Frontal cortex (tissue), 4 donors: ENCODE data around the gene TCF7L2. TPM values are rescaled to one million over a fixed set of nuclear protein-coding genes. Genes with fewer than 3 reads are reported as not detected.

Experiments
- DNase-seq, 2 donors: peaks; one replicate each; pipeline ENCODE4 v3.0.0; 2012; ENCODE audit warnings: low spot score in 2 of 2
- FAIRE-seq: peaks from 2 replicates; lab custom pipeline; 2012; peaks lifted over from hg19 to GRCh38; lab: Jason Lieb, UNC
- total RNA-seq: library from RNA; depleted of rRNA; stranded (reverse); fragments of >200 nt; gene quantifications from one replicate; pipeline ENCODE4 v1.2.3, GENCODE V29; 2014
- donor health status: control.
- donor health status: control.
- donor health status: control.

The TCF7L2 gene
- total RNA-seq, 1 donor from 2014 or later, result 0.82 TPM

DNA sequence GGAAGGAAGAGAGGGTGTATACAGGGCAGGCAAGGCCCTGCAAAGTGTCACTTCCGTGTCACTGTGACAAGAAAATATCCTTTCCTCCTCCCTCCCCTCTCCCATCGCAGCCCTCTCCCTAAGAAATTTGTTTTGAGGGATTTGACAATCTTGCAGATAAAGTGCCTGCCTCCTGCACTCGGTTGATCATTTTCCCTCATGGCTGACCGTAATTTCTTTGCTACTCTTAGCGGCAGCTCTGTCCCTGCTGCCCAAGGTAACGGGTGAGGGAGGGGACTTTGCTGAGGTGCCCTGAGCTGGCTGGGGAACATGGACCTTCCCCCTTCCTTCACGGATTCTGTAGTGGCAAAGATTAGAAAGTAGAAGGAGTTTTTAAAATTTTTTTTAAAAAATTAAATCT lies 179.1 kb downstream of the TCF7L2 start:
- DNase-seq (no peak), FAIRE-seq (no peak)

DNA sequence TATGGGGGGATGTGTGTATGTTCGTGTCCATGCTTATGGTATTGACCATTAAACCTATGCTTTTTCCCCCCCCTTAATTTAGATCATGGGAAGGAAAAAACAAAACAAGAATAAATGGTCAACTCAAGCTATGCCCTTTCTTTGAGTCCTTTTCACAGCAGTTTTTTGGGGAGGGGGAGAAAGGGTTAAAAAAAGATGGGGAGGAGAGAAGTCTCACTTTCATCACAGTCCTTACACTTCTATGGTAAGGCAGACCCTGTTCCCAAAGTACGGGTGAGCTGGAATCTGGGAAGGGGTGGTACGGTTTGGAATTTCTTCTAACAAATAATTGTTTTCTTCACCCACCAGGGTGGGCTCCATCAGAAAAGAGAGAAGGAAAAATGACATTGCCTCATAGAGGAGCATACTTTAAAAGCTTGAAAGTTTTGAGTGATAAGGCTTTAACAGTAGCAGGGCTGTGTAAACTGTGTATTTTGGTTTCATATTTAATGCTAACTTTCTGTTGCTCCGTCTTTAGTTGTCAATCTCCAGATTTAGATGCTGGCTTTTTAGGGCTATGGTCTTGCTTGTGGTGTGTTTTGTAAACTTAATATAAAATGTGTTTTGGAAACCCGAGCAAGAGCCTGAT lies 180.1 kb downstream of the TCF7L2 start:
- no peak for FAIRE-seq
- DNase-seq, result no peak

GRCh38 chr10:113131613-113132261 lies 181.7 kb downstream of the TCF7L2 start:
- no peak for DNase-seq
- no peak for FAIRE-seq

- DNase-seq (no peak), FAIRE-seq (no peak)
Observed at GRCh38 chr10:113132591-113133121, 182.6 kb downstream of the TCF7L2 start.

DNA sequence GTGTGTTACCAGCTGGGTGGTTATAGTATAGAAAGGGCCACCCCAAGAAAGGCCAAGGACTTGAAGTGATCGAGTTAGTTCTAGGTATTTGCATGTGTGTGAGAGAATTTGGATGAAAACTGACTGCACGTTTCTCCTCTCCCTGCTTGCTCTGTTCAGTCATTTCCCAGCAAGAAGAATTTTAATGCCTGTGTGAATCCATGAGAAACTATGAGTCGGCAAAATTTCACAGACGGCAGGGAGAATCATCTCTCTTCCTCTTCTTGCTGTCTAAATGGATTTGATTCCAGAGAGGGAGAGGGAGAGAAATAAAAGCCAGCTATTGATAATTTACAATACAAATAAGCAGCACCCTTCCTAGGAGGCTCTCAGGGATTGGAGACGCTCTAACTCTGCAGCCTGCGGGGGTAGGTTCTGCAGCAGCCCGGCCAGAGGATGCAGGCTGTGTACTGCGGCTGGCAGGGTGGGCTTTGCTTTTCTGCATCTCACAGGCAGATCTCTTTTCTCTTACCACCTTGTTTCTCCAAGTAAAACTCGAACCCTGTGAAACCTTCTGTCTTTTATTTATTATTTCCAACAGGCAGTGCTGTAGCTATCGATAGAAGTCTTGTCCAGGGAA lies 183.6 kb downstream of the TCF7L2 start:
- FAIRE-seq (no peak), DNase-seq (no peak)

GRCh38 chr10:113135025-113135424 lies 185.0 kb downstream of the TCF7L2 start:
- no peak for DNase-seq
- no peak for FAIRE-seq

- DNase-seq, result no peak
- FAIRE-seq, result no peak
Observed at GRCh38 chr10:113137941-113138685, 188.1 kb downstream of the TCF7L2 start.

- no peak for DNase-seq
- FAIRE-seq, result no peak
Observed at GRCh38 chr10:113138937-113139585, 189.0 kb downstream of the TCF7L2 start.

GRCh38 chr10:113139699-113140098 lies 189.7 kb downstream of the TCF7L2 start:
- FAIRE-seq (no peak), DNase-seq (no peak)

GRCh38 chr10:113140143-113141011 lies 190.3 kb downstream of the TCF7L2 start:
- FAIRE-seq (no peak), DNase-seq (no peak)

DNA sequence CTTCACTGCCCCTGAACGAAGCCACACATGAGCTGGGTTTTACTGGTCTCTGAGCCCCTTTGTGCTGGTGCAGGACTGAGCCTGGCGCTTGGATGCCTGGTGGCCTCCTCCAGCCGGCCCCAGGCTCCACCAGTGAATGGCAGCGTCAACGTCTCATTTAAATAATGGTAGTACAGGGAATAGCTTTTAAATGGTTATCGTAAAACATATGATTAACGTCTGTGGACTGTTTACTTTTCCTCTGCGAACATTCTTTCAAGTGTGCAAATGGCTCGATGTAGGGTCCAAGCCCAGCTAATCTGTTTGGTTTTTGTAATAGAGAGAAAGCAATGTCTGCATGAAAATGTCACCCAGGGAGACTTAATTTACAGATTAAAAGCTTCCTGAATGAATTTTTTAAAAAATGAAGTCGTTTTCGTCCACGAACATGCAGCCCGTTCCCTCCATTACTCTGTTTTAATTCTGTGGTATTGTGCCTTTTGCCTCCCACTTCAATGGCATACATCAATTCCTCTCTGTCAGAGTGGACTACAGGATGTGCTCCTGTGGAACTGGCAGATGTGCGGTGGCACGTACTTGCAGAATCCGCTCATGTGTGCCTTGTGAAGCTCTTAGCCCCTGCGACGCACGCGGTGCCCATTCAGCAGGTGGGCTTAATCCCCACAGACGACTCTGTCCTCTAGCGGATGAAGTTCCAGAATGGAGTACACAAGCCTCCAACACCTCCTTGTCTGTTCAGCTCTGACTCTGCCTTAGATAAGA lies 192.7 kb downstream of the TCF7L2 start:
- DNase-seq (no peak), FAIRE-seq (no peak)

GRCh38 chr10:113144576-113144975 lies 194.5 kb downstream of the TCF7L2 start:
- DNase-seq, result no peak
- no peak for FAIRE-seq

DNA sequence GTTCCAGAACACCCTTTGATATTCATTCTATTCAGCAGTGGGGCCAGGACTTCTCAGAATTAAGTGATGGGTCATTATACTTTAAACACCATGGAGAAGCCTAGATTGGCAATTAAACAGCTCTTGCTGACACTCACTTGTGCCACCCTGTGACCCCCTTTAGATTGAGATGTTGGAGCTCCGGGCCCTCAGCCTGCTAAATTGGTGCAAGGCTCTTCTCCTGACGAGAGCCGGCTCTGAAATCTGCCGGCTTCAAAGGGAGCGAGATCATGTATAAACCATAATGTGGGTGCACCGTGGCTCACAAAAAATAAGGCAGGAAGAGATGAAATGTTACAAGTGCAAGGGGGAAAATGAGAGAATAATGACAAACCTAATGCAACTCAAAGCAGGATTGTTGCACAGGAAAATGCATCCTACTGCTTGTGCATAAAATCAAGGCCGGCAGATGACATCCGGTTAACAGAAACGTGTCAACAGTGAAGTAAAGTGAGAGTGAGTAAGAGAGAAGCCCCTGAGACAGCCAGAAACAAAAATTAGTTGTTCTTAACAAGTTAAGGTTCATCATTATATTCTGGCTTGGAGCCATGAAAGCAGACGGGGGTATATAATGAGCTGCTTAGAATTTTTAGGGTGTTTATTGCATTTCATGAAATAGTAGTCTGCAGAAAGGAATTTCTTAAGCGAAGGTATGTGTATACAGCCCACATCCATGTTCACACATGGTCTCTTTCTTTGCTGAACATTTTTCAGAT lies 198.2 kb downstream of the TCF7L2 start:
- no peak for FAIRE-seq
- no peak for DNase-seq

DNA sequence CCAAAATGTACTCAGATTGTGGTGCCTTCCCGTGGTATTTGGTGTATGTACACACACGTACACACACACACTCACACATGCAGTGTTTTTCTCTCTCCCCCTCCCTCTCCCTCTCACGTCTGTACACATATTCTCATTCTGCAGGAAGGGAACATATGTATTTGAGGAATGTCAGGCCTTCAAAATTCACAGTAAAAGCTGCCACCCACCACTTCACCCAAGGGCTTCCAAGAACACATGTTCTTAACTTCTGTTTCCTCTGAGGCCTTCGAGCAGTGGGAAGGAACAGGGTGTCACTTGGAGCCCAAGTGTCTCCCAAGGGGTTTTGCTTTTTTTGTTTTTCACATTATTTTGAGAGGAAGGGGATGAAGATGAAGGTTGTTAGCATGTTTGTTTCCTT lies 198.9 kb downstream of the TCF7L2 start:
- DNase-seq, result no peak
- FAIRE-seq, result no peak

- no peak for FAIRE-seq
Observed at GRCh38 chr10:113149626-113150025, 199.6 kb downstream of the TCF7L2 start.

DNA sequence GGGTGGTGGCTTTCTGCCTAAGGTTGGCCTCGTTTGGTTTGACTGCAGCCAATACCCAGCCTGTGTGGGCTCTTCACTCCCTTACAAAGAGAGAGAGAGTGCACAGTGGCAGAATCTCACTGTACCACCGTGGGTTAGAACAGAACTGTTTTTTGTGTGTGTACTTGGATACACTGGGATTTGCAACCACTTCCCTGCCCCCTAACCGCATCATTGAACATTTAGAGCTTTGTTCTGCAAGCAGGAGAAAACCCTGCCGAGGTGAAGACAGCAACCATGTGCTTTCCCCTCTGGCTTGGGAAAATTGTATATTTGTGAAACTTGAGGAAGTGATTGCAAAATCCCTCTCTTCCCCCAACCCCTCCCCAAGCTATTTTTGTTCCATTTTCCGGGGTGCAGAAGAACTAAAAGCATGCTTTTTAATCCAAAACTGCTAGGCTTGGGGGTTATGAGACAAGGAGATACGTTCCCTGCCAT lies 201.2 kb downstream of the TCF7L2 start:
- no peak for FAIRE-seq
- no peak for DNase-seq

More at GRCh38 chr10:113149626-113150025, 199.6 kb downstream of the TCF7L2 start:
- no peak for DNase-seq

GRCh38 chr10:113153493-113154102 lies 203.6 kb downstream of the TCF7L2 start:
- DNase-seq, result no peak
- FAIRE-seq, result no peak
